ENCODE data around the gene HSPA12B. TPM values are rescaled to one million over a fixed set of nuclear protein-coding genes. Genes with fewer than 3 reads are reported as not detected.

The HSPA12B gene
- total and polyA plus RNA-seq, 2 donors (not counting 3 experiments of a cell fraction or from before 2014, with no cell fraction given) = 3.7 to 6.6 TPM

DNA sequence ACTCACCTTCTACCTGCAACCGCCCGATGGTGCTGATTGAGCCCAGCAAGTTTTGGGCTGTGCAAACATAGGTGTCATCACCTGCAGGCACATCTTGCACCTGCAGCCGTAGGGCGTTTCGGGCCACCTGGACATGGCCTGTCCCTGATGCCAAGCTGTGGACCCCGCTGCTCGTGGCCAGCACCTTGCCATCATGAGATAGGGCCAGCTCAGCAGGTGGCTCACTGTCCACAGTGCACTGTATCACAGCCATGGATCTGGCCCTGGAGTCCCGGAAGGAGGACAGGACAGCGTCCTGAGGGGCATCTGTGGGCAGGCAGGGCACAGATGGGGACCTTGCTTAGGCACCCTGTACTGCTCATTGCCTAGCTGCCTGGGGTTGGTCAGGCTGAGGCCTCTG is 40.6 kb upstream of the HSPA12B start:
- Histone ChIP-seq H2AFZ (ENCODE audit: low read depth, low read length) (no peak overlapping the region), H3K4me1 (ENCODE audit: control insufficient read depth, extremely low read depth, insufficient read depth, low read length) (no peaks in the 10 kb centered on the region), H3K9me1 (replicated peaks; ENCODE audit: control insufficient read depth, extremely low read depth, insufficient read depth, low read length) (no peaks in the 10 kb centered on the region), H3K36me3 (ENCODE audit: control insufficient read depth in 2 of 2, extremely low read depth in 1 of 2, insufficient read depth in 2 of 2, low read length in 2 of 2) (no peaks in the 10 kb centered on the region), H3K27me3 (ENCODE audit: control insufficient read depth in 2 of 2, insufficient read depth in 2 of 2, low read length in 2 of 2) (peaks cover 4 to 5% of the 10 kb centered on the region in 2 experiments), H3K9ac (replicated peaks; ENCODE audit: extremely low read depth, insufficient read depth, low read length) (no peak overlapping the region), H3K4me3 (replicated peaks in 1 of 3; ENCODE audit: insufficient read depth in 1 of 3, low read depth in 1 of 3, low read length in 3 of 3) (no peak overlapping the region), H3K4me2 (ENCODE audit: insufficient read depth, low read length) (no peak overlapping the region), H4K20me1 (replicated peaks; ENCODE audit: control insufficient read depth, extremely low read depth, insufficient read depth, low read length) (no peaks in the 10 kb centered on the region), H3K79me2 (ENCODE audit: control insufficient read depth, insufficient read depth, low read length) (no peaks in the 10 kb centered on the region), H3K27ac (ENCODE audit: insufficient read depth, low read depth, low read length) (no peak overlapping the region), H3K9me3 (replicated peaks; ENCODE audit: control insufficient read depth, insufficient read depth, low read length) (no peaks in the 10 kb centered on the region)
- CTCF ChIA-PET = interaction anchor here (4.5 to 12.6 kb wide), 2 partner anchors 15 to 18 kb away, joined by 23 to 112 read pairs; no protein-coding TSS in a partner anchor
- no peak for DNase-seq (ENCODE audit: low read depth, low spot score)
- FAIRE-seq = no peak
- dilution Hi-C loops (cut with MboI; ENCODE audit: extremely low pct_ligation_motif_present, low sequenced_read_pairs) = no loop called here
- BruUV-seq (replicated peaks) = no TSS peak
- POLR2A ChIA-PET = no interaction called here
- TF ChIP-seq, protein P1, sequence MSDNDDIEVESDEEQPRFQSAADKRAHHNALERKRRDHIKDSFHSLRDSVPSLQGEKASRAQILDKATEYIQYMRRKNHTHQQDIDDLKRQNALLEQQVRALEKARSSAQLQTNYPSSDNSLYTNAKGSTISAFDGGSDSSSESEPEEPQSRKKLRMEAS (IDR thresholded peaks at IDR 0.05; ENCODE audit: insufficient read depth, insufficient read length) = no peak
- TF ChIP-seq EZH2 (IDR thresholded peaks at IDR 0.05; ENCODE audit: borderline replicate concordance, low read depth, low read length, severe bottlenecking) (no peak), MYC (IDR thresholded peaks at IDR 0.05; ENCODE audit: low read depth, low read length) (no peak), GATA2 (IDR thresholded peaks at IDR 0.05; ENCODE audit: insufficient read depth, insufficient read length, low read depth, low read length) (no peak), FOS (IDR thresholded peaks at IDR 0.05; ENCODE audit: borderline replicate concordance, insufficient read depth, low read length) (no peak), POLR2AphosphoS5 (IDR thresholded peaks at IDR 0.05; ENCODE audit: insufficient read depth, low read depth, low read length) (no peak), POLR2A (IDR thresholded peaks at IDR 0.05; ENCODE audit: low read depth, low read length) (no peak), JUN (IDR thresholded peaks at IDR 0.05; ENCODE audit: borderline replicate concordance, insufficient read depth, insufficient read length, low read depth) (no peak)
- TF ChIP-seq, protein P2, sequence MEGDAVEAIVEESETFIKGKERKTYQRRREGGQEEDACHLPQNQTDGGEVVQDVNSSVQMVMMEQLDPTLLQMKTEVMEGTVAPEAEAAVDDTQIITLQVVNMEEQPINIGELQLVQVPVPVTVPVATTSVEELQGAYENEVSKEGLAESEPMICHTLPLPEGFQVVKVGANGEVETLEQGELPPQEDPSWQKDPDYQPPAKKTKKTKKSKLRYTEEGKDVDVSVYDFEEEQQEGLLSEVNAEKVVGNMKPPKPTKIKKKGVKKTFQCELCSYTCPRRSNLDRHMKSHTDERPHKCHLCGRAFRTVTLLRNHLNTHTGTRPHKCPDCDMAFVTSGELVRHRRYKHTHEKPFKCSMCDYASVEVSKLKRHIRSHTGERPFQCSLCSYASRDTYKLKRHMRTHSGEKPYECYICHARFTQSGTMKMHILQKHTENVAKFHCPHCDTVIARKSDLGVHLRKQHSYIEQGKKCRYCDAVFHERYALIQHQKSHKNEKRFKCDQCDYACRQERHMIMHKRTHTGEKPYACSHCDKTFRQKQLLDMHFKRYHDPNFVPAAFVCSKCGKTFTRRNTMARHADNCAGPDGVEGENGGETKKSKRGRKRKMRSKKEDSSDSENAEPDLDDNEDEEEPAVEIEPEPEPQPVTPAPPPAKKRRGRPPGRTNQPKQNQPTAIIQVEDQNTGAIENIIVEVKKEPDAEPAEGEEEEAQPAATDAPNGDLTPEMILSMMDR (IDR thresholded peaks at IDR 0.05; ENCODE audit: extremely low read depth in 1 of 2, insufficient read depth in 1 of 2, low read depth in 1 of 2, low read length in 2 of 2) = no peak
- intact Hi-C loops (cut with micrococcal nuclease) = no loop called here
